Stomach (tissue), 9 donors: Measurements from ENCODE around the gene ALG14. TPM values are rescaled to one million over a fixed set of nuclear protein-coding genes. Genes with fewer than 3 reads are reported as not detected.

ENCODE experiments used
- DNase-seq, 2 donors: peaks; one replicate each; pipeline versions ENCODE4 v3.0.0 to v3.0.0-alpha.2; 2013 to 2019
- H3K27ac ChIP-seq, 5 donors: fragments of 200-600 bp in 4 of 5; sonication (generic) in 4 of 5; one replicate each; pipeline ENCODE4 v1.5.1; 2013 to 2019; ENCODE audit warnings: mild to moderate bottlenecking in 1 of 5, moderate library complexity in 1 of 5
- H3K27me3 ChIP-seq, 3 donors: fragments of 200-600 bp; sonication (generic); one replicate each; pipeline ENCODE4 v1.5.1; 2017 to 2019; ENCODE audit warnings: mixed run types in 1 of 3
- H3K36me3 ChIP-seq, 4 donors: fragments of 200-600 bp; sonication (generic); 1 replicate in 3 of 4; 2 replicates in 1 of 4; pipeline ENCODE4 v1.5.1; 2016 to 2019
- H3K4me1 ChIP-seq, 4 donors: fragments of 200-600 bp; sonication (generic); one replicate each; pipeline ENCODE4 v1.5.1; 2016 to 2019
- H3K4me3 ChIP-seq, 4 donors: fragments of 200-600 bp; sonication (generic) in 3 of 4; one replicate each; pipeline ENCODE4 v1.5.1; 2016 to 2019; ENCODE audit warnings: mild to moderate bottlenecking in 1 of 4
- H3K9me3 ChIP-seq, 4 donors: fragments of 200-600 bp; sonication (generic); one replicate each; pipeline ENCODE4 v1.5.1; 2016 to 2019
- CTCF ChIP-seq, 7 experiments: fragments of 450-650 bp in 4 of 7; fragments of 200-600 bp in 3 of 7; sonication (generic) in 3 of 7; IDR thresholded peaks; one replicate each; pipeline ENCODE4 v1.5.1; 2016 to 2019; ENCODE audit warnings: antibody characterized with exemption in 7 of 7, control low read depth in 2 of 7, mild to moderate bottlenecking in 1 of 7
- EP300 ChIP-seq: sonication (generic); formaldehyde crosslinking; IDR thresholded peaks from one replicate; pipeline ENCODE4 v1.6.1; 2017; ENCODE audit warnings: antibody characterized with exemption
- POLR2A ChIP-seq, 4 donors: fragments of 450-650 bp; IDR thresholded peaks; one replicate each; pipeline ENCODE4 v1.6.1; 2016; ENCODE audit warnings: antibody characterized with exemption in 4 of 4, control low read depth in 2 of 4, mild to moderate bottlenecking in 1 of 4, moderate library complexity in 1 of 4
- POLR2AphosphoS5 ChIP-seq, 3 donors: sonication (generic); formaldehyde crosslinking; IDR thresholded peaks; one replicate each; pipeline ENCODE4 v1.6.1; 2016; ENCODE audit warnings: antibody characterized with exemption in 3 of 3
- WGBS, 5 donors: extraction: QIAGEN DNeasy Blood & Tissue Kit in 3 of 5; methylation state at CpG; one replicate each; pipeline versions ENCODE4 v1.1.5 to v1.1.7; 2013 to 2018; 5-methylcytosine and 5-hydroxymethylcytosine counted together
- intact Hi-C: fragments of 100-400 bp; cut with DNase I; formaldehyde crosslinking; loops from one replicate; pipeline ENCODE4 v1.15.1; 2023; ENCODE audit warnings: low total_unique reads
- polyA plus RNA-seq, 3 donors: library from polyadenylated mRNA; stranded (reverse); fragments of 200-250 nt; gene quantifications; one replicate each; pipeline ENCODE4 v1.2.3, GENCODE V29; 2013
- total RNA-seq, 5 donors: library from RNA; depleted of rRNA; stranded (reverse); fragments of >200 nt; gene quantifications; one replicate each; pipeline versions ENCODE4 v1.1.0 to v1.2.3, GENCODE V29; 2014 to 2016
- donor health status: healthy with polysubstance abuse.
- donor health status: Bipolar disorder and iron deficiency.
- donor health status: healthy.

The ALG14 gene
- total and polyA plus RNA-seq, 8 donors, result under 0.01 to 3.5 (median 1.1) TPM; not detected in 1

- no peaks in the 10 kb centered on the region for H3K36me3 ChIP-seq
- peak overlapping the region in 2 of 5 donors; percentile 18 to 19 for H3K27ac ChIP-seq
- DNase-seq, result no peak
- intact Hi-C loops, result no loop called here
- WGBS, 5 donors, result 82 to 100% (median 92%) methylated on average over 2 to 5 of the region's 5 CpGs
- no peaks in the 10 kb centered on the region for H3K9me3 ChIP-seq
- no peak overlapping the region for H3K4me3 ChIP-seq
- TF ChIP-seq POLR2AphosphoS5 (IDR thresholded peaks at IDR 0.05) (no peak), POLR2A (IDR thresholded peaks at IDR 0.05) (no peak), CTCF (IDR thresholded peaks at IDR 0.05) (no peak), EP300 (no peak)
- H3K27me3 ChIP-seq, result no peaks in the 10 kb centered on the region
- peaks cover 0 to 26% (median 3%) of the 10 kb centered on the region in 4 donors for H3K4me1 ChIP-seq
These were observed 93.6 kb downstream of the ALG14 start for GRCh38 chr1:94979131-94979530.

- intact Hi-C loops, result no loop called here
- no peak for TF ChIP-seq POLR2AphosphoS5 (IDR thresholded peaks at IDR 0.05)
- no peak for TF ChIP-seq EP300
- no peak for TF ChIP-seq POLR2A (IDR thresholded peaks at IDR 0.05)
- TF ChIP-seq CTCF (IDR thresholded peaks at IDR 0.05), result no peak
- Histone ChIP-seq H3K36me3 (no peaks in the 10 kb centered on the region), H3K27ac (no peak overlapping the region), H3K4me3 (no peak overlapping the region), H3K4me1 (peaks cover 0 to 24% (median 4%) of the 10 kb centered on the region in 4 donors), H3K27me3 (no peaks in the 10 kb centered on the region), H3K9me3 (no peaks in the 10 kb centered on the region)
- no peak for DNase-seq
- WGBS, 5 donors, result 74 to 96% (median 85%) methylated on average over 2 of the region's 2 CpGs
These were observed 94.3 kb downstream of the ALG14 start for GRCh38 chr1:94978401-94978800.

DNA sequence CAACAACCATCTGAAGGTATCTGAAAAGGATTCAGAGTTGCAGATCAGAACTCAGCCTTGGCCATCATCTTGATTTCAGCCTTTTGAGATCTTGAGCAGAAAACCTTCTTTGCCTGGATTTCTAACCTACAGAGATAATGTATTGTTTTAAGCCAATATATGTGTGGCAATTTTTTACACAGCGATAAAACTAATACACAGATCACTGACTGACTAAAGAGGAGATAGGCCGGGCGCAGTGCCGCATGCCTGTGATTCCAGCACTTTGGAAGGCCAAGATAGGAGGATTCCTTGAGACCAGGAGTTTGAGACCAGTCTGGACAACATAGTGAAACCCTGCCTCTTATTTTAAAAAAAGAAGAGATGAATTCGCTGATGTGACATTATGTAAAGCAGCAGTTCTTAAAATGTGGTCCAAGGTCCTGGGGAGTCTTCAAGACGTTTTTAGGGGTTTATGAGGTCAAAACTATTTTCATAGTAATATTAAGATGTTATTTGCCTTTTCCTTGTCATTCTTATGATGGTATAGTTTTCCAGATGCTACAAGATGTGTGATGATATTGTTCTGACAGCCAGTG, 95.7 kb downstream of the ALG14 start:
- intact Hi-C loops, result no loop called here
- Histone ChIP-seq H3K36me3 (no peaks in the 10 kb centered on the region), H3K4me1 (peaks cover 0 to 21% (median 7%) of the 10 kb centered on the region in 4 donors), H3K4me3 (no peak overlapping the region), H3K27me3 (no peaks in the 10 kb centered on the region), H3K9me3 (no peaks in the 10 kb centered on the region), H3K27ac (no peak overlapping the region)
- DNase-seq, result no peak
- 78 to 91% (median 89%) methylated on average over 6 of the region's 6 CpGs for WGBS, 5 donors
- TF ChIP-seq CTCF (IDR thresholded peaks at IDR 0.05), result no peak
- TF ChIP-seq POLR2AphosphoS5 (IDR thresholded peaks at IDR 0.05), result no peak
- TF ChIP-seq EP300, result no peak
- no peak for TF ChIP-seq POLR2A (IDR thresholded peaks at IDR 0.05)

DNA sequence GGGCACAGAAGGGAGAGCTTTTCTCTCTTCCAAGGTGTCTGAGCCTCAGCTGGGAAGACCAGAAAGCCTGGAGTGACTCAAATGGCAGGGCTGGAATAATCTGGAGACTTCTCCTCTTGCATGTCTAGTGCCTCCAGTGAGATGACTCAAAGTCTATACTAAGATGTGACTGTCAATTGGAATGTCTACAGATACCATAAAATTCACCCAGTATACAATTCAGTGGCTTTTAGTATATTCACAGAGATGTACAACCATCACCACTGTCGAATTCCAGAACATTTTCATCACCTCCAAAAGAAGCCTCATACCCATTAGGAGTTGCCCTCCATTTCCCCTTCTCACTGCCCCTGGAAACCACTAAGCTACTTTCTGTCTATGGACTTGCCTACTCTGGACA, 97.9 kb downstream of the ALG14 start:
- peak overlapping the region in 2 of 5 donors; percentile 56 to 70 for H3K27ac ChIP-seq
- no peaks in the 10 kb centered on the region for H3K36me3 ChIP-seq
- no peaks in the 10 kb centered on the region for H3K27me3 ChIP-seq
- no peak for DNase-seq
- no peak overlapping the region for H3K4me3 ChIP-seq
- WGBS, 5 donors, result 82 to 96% (median 89%) methylated on average over 1 of the region's 1 CpG
- intact Hi-C loops, result no loop called here
- H3K9me3 ChIP-seq, result no peaks in the 10 kb centered on the region
- TF ChIP-seq POLR2AphosphoS5 (IDR thresholded peaks at IDR 0.05) (no peak), EP300 (no peak), CTCF (IDR thresholded peaks at IDR 0.05) (no peak), POLR2A (IDR thresholded peaks at IDR 0.05) (no peak)
- H3K4me1 ChIP-seq, result peaks cover 0 to 25% (median 16%) of the 10 kb centered on the region in 4 donors
